SU-DHL-6 (cell line): ENCODE measurements around the gene PLB1.

Experiments used
- H2AFZ ChIP-seq: fragments of 200-600 bp; sonication (generic); 2 replicates; pipeline ENCODE4 v1.6.1; 2014; ENCODE audit warnings: low read depth, mild to moderate bottlenecking, moderate library complexity, mixed read lengths, antibody characterized with exemption, low read length; ENCODE audit not compliant: severe bottlenecking
- H3F3A ChIP-seq: fragments of 200-600 bp; shearing (Covaris generic); 2 replicates; pipeline ENCODE4 v1.6.0; 2016; ENCODE audit warnings: antibody characterized with exemption, mild to moderate bottlenecking; ENCODE audit not compliant: insufficient read depth
- H3K27ac ChIP-seq: fragments of 200-600 bp; sonication (generic); 2 replicates; pipeline ENCODE4 v1.5.1; 2016; ENCODE audit warnings: low read depth, mild to moderate bottlenecking, low read length, moderate library complexity, mixed read lengths
- H3K27me3 ChIP-seq: fragments of 200-600 bp; sonication (generic), shearing (Covaris generic); 2 replicates; pipeline ENCODE4 v1.6.0; 2014; ENCODE audit warnings: mild to moderate bottlenecking, low read length
- H3K36me3 ChIP-seq: fragments of 200-600 bp; sonication (generic); 2 replicates; pipeline ENCODE4 v1.6.1; 2014; ENCODE audit warnings: mild to moderate bottlenecking, low read length, mixed read lengths
- H3K4me2 ChIP-seq: fragments of 300-600, 200-600 bp; shearing (Covaris generic), sonication (generic); 2 replicates; pipeline ENCODE4 v1.6.0; 2014; ENCODE audit warnings: low read length, low read depth, mild to moderate bottlenecking; ENCODE audit not compliant: poor library complexity, severe bottlenecking
- H3K4me3 ChIP-seq: fragments of 200-600 bp; sonication (generic); 2 replicates; pipeline ENCODE4 v1.5.1; 2014; ENCODE audit warnings: antibody characterized with exemption, low read length, mild to moderate bottlenecking, mixed read lengths; ENCODE audit not compliant: insufficient read depth, poor library complexity, severe bottlenecking
- H3K79me2 ChIP-seq: fragments of 200-600 bp; sonication (generic); 2 replicates; pipeline ENCODE4 v1.6.1; 2014; ENCODE audit warnings: mild to moderate bottlenecking, low read length, moderate library complexity; ENCODE audit not compliant: insufficient read depth
- H3K9ac ChIP-seq: fragments of 200-600 bp; sonication (generic); 2 replicates; pipeline ENCODE4 v1.7.0; 2014; ENCODE audit warnings: mild to moderate bottlenecking, low read length
- H3K9me2 ChIP-seq: fragments of 200-600 bp; sonication (generic); replicated peaks from 2 replicates; pipeline ENCODE4 v1.6.1; 2014; ENCODE audit warnings: low read length; ENCODE audit not compliant: insufficient read depth
- H3K9me3 ChIP-seq: fragments of 200-600 bp; sonication (generic); 2 replicates; pipeline ENCODE4 v1.6.1; 2014; ENCODE audit warnings: low read length, mixed read lengths; ENCODE audit not compliant: insufficient read depth
- H4K20me1 ChIP-seq: fragments of 200-600 bp; sonication (generic); 2 replicates; pipeline ENCODE4 v1.6.1; 2014; ENCODE audit warnings: low read depth, mild to moderate bottlenecking, antibody characterized with exemption, low read length, moderate library complexity, mixed read lengths
- EZH2phosphoT487 ChIP-seq: fragments of 200-600 bp; sonication (generic), shearing (Covaris generic); conservative IDR thresholded peaks from 2 replicates; pipeline ENCODE4 v1.6.1; 2018; ENCODE audit warnings: mild to moderate bottlenecking, antibody characterized with exemption, low read length, moderate library complexity, mixed read lengths
- TF ChIP-seq, protein P1 (sequence below): fragments of 200-600 bp; sonication (generic); IDR thresholded peaks from one replicate; pipeline ENCODE4 v1.5.1; 2017; ENCODE audit warnings: antibody characterized with exemption, mild to moderate bottlenecking, low read length, moderate library complexity; ENCODE audit not compliant: insufficient read depth, poor library complexity, severe bottlenecking

PLB1 gene

DNA sequence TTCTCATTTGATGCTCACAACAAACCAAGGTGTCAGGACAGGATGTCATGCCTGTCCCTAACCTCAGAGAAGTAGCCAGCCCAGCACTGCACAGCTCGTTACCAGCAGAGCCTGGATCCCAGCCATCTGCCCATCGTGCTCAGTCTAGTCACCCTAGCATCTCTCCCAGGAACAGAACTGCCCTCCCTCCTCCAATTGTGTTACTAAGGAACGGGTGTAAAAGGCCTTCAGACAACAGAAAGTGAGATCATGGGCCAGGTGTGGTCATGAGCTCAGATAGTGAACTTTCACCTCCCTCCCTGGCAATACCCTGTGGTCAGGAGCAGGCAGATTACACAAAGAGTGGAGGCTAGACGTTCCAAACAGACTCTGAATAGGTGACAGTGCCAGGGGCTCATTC is 144.0 kb downstream of the PLB1 start:
- Histone ChIP-seq H3K79me2 (no peaks in the 10 kb centered on the region), H3K9ac (no peak overlapping the region), H2AFZ (no peak overlapping the region), H3K27ac (no peak overlapping the region), H3K9me2 (no peaks in the 10 kb centered on the region), H3K4me3 (no peak overlapping the region), H3F3A (no peaks in the 10 kb centered on the region), H3K9me3 (no peaks in the 10 kb centered on the region), H4K20me1 (no peaks in the 10 kb centered on the region), H3K4me2 (no peak overlapping the region), H3K27me3 (no peaks in the 10 kb centered on the region), H3K36me3 (no peaks in the 10 kb centered on the region)
- no peak for TF ChIP-seq EZH2phosphoT487
- TF ChIP-seq, protein P1, sequence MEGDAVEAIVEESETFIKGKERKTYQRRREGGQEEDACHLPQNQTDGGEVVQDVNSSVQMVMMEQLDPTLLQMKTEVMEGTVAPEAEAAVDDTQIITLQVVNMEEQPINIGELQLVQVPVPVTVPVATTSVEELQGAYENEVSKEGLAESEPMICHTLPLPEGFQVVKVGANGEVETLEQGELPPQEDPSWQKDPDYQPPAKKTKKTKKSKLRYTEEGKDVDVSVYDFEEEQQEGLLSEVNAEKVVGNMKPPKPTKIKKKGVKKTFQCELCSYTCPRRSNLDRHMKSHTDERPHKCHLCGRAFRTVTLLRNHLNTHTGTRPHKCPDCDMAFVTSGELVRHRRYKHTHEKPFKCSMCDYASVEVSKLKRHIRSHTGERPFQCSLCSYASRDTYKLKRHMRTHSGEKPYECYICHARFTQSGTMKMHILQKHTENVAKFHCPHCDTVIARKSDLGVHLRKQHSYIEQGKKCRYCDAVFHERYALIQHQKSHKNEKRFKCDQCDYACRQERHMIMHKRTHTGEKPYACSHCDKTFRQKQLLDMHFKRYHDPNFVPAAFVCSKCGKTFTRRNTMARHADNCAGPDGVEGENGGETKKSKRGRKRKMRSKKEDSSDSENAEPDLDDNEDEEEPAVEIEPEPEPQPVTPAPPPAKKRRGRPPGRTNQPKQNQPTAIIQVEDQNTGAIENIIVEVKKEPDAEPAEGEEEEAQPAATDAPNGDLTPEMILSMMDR: no peak

- Histone ChIP-seq H3K9me3 (no peaks in the 10 kb centered on the region), H3K27ac (no peak overlapping the region), H3K36me3 (no peaks in the 10 kb centered on the region), H3K9ac (no peak overlapping the region), H3K27me3 (no peaks in the 10 kb centered on the region), H3K9me2 (no peaks in the 10 kb centered on the region), H3K79me2 (no peaks in the 10 kb centered on the region), H3K4me3 (no peak overlapping the region), H4K20me1 (no peaks in the 10 kb centered on the region), H3F3A (no peaks in the 10 kb centered on the region), H3K4me2 (no peak overlapping the region), H2AFZ (no peak overlapping the region)
- no peak for TF ChIP-seq EZH2phosphoT487
- TF ChIP-seq, protein P1: no peak
Measured at GRCh38 chr2:28640260-28640907, 144.5 kb downstream of the PLB1 start.

DNA sequence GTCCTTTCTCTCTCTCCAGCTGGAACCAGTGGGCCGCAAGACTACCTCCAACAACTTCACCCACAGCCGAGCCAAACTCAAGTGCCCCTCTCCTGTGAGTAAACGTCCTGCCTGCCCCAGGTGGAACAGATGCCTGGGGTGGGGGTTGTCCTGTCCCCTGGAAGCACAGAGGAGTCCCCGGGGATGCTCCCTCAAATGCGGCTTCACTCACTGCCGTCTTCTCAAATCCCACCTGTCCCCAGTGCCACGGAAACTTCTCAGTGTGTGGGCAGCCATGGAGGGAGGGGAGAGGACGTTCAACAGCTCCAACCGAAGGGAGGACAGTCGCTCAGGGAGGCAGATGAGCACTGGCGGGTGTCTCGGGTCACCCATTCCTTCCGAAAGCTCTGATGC is 145.0 kb downstream of the PLB1 start:
- no peaks in the 10 kb centered on the region for H3K79me2 ChIP-seq
- no peak overlapping the region for H3K4me2 ChIP-seq
- H4K20me1 ChIP-seq: no peaks in the 10 kb centered on the region
- TF ChIP-seq, protein P1: no peak
- no peak for TF ChIP-seq EZH2phosphoT487
- no peaks in the 10 kb centered on the region for H3K9me3 ChIP-seq
- H3K9ac ChIP-seq: no peak overlapping the region
- no peak overlapping the region for H2AFZ ChIP-seq
- no peak overlapping the region for H3K4me3 ChIP-seq
- H3K27me3 ChIP-seq: no peaks in the 10 kb centered on the region
- H3K36me3 ChIP-seq: no peaks in the 10 kb centered on the region
- H3F3A ChIP-seq: no peaks in the 10 kb centered on the region
- no peaks in the 10 kb centered on the region for H3K9me2 ChIP-seq
- H3K27ac ChIP-seq: no peak overlapping the region
